GM18868 (cell line): Measurements from ENCODE around the gene GAPDHS.

ENCODE experiments used
- ATAC-seq: cut with Tn5 transposase; IDR thresholded peaks from one replicate; pipeline ENCODE4 v1.9.1; 2021; ENCODE audit warnings: mild to moderate bottlenecking, moderate library complexity; ENCODE audit not compliant: unreplicated experiment

Gene GAPDHS

DNA sequence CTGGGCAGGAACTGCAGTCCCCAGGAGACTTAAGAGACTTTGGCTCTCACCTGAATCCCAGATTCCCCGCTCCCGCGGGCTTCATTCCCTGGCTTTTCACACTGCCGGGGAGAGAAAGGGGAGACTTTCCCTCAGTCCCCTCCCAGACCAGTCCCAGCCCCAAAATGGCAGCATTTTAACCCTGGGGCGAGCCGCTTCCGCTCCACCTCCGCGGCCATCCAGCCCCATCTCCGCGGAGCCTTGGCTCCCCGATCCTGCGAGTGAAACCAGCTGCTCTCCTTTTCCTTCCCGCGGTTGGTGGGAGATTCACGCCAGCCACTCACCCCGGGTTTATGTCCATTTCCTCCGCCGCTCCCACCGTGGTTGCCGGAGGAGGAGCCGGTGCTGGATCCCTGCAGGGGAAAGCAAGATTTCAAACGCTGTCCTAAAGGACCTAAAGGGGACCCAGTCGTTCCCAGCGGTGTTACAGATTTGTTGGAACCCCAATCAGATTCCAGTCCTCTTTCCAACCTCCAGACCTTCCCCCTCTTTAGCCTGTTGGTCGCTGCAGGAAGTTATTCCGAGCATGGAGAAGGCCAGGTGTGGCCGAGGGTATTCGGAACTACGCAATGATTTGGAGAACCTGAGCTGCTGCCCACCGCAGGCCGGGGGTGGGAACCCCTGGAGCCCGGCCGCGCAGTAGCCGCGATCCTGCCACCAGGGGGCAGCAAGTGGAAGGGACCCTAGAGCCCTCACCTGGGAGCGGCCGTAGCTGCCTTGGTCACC lies 23.2 kb upstream of the GAPDHS start:
- ATAC-seq = peak; percentile 52

GRCh38 chr19:35510626-35510964 lies 22.7 kb upstream of the GAPDHS start:
- no peak for ATAC-seq

DNA sequence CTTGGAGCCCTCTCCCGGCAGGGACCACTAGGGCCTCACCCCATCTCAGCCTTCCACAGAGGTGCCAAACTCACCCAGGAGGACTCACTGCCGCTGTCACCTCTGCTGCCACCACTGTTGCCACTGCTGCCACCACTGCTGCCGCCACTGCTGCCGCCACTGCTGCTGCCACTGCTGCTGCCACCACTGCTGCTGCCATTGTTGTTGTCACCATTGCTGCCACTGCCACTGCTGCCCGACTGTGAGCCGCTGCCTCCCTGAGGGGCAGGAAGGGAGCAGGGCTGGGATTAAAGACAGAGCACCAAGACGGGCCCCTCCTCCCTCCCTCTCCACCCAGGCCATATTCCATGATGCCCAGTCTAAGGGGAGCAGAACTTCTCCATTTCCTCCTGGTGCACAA lies 21.9 kb upstream of the GAPDHS start:
- no peak for ATAC-seq

- ATAC-seq = no peak
These were observed 20.2 kb upstream of the GAPDHS start for GRCh38 chr19:35512831-35513627.

DNA sequence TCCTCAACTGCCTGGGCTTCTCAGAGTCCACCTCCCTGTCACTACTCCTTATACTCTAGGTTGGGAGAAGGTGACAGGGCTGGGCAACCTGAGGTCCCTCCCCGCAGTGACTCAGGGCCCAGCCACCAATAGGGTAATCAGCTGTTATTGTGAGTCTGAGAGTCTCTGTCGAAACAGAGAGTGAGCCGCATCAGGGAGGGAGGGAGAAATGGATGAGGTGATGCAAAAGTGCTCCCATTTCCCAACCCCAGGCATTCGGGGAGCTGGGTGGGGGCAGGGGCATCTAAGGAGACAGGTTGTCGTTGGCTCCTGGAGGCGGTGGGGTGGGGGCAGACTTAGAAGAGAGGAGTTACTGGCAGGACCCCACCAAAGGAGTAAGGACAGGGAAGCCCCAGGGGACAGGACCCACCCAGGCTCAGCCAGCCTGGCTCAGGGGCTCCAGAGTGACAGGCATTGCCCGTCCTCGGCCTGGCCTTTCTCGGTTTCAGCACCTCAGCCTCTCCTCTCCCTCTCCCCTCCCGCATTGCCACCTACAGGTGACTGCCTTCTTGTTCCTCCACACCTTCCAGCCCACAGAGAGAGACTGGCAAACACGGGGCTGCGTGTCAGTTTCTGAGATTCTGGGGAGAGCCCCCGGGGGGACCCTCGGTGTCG lies 19.5 kb upstream of the GAPDHS start, which contains the start of gene DMKN:
Gene DMKN, minus strand, starts transcription at position 22 of the 654 bp plus-strand sequence. CDS start 174 bp downstream, outside the sequence.
- no peak for ATAC-seq

- no peak for ATAC-seq
These were observed 18.9 kb upstream of the GAPDHS start for GRCh38 chr19:35514282-35514809.

GRCh38 chr19:35516310-35516709 lies 16.9 kb upstream of the GAPDHS start:
- no peak for ATAC-seq

- ATAC-seq = no peak
These were observed 15.9 kb upstream of the GAPDHS start for GRCh38 chr19:35517342-35517741.

- ATAC-seq = no peak
These were observed 14.9 kb upstream of the GAPDHS start for GRCh38 chr19:35518313-35518712.

DNA sequence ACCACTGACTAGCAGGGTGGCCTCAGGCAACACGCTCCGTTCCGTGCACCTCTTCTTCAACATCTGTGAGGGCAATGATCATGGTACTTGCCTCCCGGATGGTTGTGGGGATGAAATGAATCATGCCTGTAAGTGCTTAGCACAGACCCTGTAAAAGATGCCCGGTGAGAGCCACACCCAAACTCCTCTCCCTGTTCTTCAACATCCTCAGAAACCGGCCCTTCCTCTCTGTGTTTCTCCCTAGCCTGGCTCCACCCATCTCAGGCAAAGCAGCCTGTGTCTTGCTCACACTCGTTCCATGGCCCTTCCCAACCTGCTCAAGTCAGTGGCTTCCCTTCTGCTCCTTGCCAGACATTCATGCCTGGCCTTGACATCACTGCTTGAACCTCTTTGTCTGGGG lies 14.0 kb upstream of the GAPDHS start:
- no peak for ATAC-seq

- no peak for ATAC-seq
These were observed 12.0 kb upstream of the GAPDHS start for GRCh38 chr19:35521124-35521743.

DNA sequence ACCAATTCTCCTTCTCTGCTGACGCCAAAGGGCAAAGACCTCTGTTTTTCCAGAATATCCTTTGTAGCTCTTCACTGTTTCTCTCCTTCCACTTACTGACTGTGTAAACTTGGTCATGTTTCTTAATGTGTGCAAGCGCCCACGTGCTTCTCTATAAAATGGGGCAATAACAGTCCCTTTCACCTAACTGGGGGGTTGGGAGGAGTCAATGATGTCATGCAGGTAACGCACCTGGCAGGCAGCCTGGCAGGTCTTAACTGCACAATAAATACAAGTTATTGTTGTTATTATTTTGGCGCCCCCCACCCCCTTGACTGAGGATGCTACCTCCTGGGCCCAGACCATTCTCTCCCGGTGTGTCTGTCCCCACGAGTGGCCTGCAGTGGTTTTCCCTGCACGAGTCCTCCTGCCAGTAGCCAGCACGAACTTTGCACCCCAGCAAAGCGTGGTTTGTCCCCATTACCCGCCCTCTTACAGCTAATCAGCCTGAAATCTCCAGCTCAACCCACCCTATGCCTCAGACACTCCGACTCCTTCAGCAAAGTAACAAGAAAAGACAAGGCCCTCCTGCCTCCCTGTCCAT lies 10.4 kb upstream of the GAPDHS start:
- ATAC-seq = no peak

DNA sequence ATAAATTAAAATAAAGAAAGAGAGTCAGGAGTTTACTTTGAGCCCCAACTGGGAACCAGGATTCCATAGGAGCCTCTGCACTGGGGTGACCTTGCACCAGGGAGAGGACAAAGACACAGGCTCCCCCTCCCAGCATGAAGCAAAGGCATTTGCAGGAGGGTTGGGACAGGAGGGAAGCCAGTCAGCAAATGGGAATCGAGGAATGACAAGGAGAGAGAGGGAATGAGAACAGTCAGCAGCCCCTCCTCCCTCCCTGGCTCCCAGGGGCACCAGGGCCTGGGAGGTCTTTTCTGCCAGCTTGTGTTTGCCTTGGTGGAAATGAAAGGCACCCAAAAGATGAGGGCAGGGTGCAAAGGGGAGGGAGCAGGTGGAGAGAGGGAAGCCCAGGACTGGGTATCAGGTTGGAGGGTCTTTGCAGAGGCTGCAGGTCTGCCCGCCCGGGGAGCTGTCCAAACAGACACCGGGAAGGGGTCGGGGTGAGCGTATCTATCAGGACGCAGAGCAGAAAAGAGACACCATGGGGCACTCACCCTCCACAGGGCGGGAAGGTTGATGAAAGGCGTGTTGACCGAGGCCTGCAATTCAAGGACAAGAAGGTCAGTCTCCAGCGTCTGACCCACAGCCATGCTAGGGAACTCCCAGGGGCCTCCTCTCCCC lies 8.9 kb upstream of the GAPDHS start:
- ATAC-seq = no peak

DNA sequence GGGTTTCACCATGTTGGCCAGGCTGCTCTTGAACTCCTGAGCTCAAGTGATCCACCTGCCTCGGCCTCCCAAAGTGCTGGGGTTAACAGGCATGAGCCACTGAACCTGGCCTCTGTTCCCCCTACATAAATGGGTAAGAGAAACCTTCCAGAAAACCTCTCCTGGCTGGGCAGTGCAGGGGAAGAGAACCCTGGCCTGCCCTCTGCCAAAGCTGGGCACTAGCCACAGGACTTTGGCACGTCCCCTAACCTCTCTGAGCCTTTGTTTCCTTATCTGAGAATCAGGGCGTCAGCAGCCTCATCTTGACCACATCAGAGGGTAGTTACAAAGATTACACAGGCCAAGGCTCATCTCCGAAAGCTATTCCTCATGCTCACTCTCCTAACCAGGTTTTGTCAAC lies 7.4 kb upstream of the GAPDHS start:
- ATAC-seq = no peak

DNA sequence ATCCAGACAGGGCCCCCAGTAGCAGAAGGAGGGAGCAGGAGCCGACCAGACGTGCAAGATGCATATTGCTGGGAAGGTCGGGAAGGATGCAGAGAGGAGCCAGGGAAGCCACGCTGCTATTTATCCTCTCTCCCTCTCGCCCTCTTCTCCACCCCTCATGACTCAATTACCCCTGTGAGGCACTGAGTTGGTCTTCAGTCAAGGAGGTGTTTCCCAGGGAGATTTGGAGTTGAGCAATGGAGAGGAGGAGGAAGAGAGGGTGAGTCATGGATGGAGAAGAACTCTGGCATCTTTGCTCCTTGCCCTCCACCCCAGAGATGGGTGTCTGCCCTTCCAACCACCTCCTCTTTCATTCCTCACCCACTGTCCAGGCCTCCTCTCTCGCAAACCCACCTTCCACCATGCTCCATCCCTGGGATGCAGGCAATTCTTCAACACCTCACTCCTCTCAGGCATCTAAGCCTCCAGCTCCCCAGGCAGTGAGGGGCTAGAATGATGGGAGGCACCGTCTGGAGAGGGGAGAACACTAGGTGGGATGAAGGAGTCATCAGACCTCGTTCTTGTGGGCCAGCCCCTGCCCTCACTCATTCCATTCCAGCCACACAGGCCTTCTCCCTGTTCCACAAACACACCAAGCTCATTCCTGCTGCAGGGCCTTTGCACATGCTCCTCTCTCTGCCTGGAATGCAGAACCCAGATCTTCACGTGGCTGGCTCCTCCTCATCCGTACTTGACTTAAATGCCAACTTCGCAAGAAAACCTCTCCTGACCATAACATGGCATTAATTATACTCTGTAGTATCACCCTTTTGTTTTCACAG lies 4.8 kb upstream of the GAPDHS start, which contains the start of gene SBSN:
Gene SBSN, minus strand, starts transcription at position 94 of the 821 bp plus-strand sequence. Its CDS starts 30 bp downstream, at position 64.
- ATAC-seq = no peak

DNA sequence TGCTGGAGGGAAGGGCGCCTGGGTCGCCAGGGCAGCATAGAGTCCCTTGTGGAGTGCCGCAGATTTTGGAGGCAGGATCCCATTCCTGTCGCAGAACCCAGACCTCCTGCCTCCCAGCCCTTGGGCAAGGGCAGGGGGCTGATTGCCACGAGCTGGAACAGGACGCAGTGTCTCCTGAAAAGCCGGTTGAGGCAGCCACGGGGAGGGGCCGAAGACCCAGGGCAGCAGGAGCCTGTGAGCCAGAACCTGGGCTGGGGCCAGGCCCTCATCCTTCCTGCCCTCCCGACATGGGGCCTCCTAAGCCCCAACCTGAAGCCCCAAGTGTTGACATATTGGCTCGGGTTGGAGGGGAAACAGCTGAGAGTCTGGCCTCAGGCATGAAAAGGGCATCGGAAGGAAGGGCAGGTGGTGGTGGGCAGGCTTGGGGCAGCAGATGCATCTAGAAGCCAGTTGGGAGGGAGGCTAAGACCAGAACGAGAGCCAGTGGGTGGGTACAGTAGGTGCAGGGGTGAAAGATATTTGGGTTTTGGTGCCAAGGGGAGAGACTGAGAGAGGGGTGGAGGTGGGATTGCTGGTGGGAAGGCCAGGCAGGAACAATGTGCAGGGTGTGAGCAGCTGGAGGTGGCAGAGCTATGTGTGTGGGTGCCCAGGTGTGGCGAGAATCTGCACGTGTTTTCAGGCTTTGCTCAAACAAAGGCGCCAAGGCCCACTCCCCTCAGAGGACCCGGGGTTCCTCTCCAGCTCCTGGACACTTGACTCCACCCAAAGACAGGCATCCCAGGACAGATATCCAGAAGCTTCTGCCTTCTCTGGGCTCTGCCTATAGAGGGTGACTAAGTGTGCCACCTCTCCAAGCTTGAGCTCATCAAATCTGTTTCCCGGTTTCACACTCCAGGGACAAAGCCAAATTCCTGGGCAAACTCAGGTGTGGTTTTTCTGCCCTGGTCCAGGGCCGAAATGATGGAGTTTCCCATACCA lies 3.7 kb upstream of the GAPDHS start:
- no peak for ATAC-seq

DNA sequence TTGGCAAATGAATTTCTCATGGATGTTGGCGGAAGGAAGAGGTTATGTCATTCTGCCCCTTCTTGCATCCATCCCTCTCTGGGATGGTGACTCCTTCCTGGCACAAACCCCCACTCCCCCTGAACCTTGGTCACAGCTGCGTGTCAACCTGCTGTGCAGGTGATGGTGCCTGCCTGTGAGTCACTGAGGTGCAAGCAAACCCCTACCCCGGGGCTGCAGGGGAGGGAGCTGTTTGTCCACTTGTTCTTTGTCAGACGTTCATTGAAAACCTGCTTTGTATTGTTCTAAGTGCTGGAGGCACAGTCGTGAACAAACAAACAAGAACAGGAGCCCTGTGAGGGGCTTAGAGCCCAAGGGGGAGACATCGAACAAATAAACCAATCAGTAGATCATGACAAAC lies 2.0 kb upstream of the GAPDHS start:
- no peak for ATAC-seq

GRCh38 chr19:35533822-35534392 lies 651 bp downstream of the GAPDHS start:
- no peak for ATAC-seq
